GM10248 (cell line): ENCODE results near the gene SRXN1.

ENCODE experiments used
- CTCF ChIA-PET: fragments of 300-600 bp; sonication (Branson Sonifier 250); formaldehyde crosslinking; extraction: SDS; loops from one replicate; lab custom pipeline; 2021; ENCODE audit warnings: antibody characterized with exemption; lab: Yijun Ruan, JAX
- POLR2A ChIA-PET: fragments of 350-650 bp; sonication (Branson Sonifier 250); formaldehyde crosslinking; extraction: SDS; loops from one replicate; lab custom pipeline; 2020; ENCODE audit warnings: antibody characterized with exemption; lab: Yijun Ruan, JAX
- DNase-seq: peaks from one replicate; pipeline ENCODE4 v3.0.0; 2012; ENCODE audit errors: extremely low spot score
- TF ChIP-seq, protein P1 (sequence below): IDR thresholded peaks from 2 replicates; pipeline ENCODE4 v1.5.1; 2012; ENCODE audit warnings: mild to moderate bottlenecking, low read depth; ENCODE audit errors: extremely low read depth, missing control alignments, control extremely low read depth

Gene SRXN1

DNA sequence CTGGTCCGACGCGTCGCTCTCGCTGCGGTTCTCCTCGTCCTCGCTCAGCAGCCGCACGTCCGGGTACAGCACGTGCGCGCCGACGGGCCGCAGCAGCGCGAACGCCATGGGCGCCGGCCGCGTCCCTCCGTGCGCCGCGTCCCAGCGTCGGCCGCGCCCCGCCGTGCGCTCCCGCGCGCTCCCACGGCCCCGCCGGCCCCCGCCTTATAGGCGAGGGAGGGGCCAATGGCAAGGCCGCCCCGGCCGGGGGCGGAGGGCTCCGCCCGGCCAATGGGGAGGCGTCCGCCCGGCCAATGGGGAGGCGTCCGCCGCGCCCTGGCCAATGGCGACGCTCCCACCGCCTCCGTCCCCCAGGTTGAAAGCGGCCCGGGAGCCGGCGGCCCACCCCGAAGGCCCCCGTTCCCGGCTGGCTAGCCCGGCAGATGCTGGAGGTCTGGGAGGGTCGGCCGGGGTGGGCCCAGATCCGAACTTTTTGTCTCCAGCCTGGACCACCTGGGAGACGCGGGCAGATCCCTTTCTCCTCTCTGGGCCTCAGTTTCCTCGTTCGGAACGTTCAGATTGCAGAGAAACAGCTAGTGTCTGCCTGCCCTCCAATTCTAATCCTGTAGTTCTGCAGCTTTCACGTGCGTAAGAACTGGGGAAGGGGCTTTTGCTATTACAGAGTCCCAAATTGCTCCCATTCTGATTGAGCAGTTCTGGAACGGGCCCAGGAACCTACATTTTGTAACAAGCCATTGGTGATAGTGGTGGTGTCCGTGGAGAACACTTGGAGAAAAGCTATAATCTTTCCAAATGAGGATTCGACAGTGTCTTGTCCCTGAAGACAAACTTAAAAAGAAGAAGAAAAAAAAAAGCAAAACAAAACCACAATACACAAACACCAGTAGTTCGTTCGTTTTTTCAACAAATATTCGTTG, 42.6 kb downstream of the SRXN1 start, which contains the start of gene TCF15:
Gene TCF15, minus strand, starts transcription at position 180 of the 917 bp plus-strand sequence. Its CDS starts 72 bp downstream, at position 108.
- ChIA-PET POLR2A (no interaction called here), CTCF (no interaction called here)
- TF ChIP-seq, protein P1, sequence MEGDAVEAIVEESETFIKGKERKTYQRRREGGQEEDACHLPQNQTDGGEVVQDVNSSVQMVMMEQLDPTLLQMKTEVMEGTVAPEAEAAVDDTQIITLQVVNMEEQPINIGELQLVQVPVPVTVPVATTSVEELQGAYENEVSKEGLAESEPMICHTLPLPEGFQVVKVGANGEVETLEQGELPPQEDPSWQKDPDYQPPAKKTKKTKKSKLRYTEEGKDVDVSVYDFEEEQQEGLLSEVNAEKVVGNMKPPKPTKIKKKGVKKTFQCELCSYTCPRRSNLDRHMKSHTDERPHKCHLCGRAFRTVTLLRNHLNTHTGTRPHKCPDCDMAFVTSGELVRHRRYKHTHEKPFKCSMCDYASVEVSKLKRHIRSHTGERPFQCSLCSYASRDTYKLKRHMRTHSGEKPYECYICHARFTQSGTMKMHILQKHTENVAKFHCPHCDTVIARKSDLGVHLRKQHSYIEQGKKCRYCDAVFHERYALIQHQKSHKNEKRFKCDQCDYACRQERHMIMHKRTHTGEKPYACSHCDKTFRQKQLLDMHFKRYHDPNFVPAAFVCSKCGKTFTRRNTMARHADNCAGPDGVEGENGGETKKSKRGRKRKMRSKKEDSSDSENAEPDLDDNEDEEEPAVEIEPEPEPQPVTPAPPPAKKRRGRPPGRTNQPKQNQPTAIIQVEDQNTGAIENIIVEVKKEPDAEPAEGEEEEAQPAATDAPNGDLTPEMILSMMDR, result no peak
- DNase-seq, result peak; percentile 78

DNA sequence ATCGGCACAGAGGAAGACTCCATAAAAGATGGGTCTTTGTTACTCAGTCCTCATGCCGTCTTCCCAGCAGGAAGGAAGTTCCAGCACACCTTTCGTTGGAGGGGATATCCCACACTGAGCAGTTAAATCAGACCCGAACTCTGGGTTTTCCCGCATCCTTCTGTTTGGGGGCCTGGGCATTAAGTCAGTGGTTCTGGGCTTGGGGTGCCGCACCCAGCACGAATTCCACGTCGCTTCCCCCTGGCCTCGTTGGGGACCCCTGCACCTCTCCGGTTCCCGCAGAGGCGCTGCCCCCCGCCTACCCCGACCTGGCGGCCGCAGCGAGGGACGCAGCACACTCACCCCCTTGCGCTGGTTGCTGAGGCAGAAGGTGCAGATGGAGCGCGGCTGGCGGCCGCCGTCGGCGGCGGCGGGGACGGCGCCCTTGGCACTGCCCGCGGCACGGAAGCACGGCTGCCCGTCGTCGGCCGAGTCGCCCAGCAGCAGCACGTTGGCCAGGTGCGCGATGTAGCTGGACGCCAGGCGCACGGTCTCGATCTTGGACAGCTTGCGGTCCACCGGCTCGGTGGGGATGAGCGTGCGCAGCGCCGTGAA, 43.5 kb downstream of the SRXN1 start:
- DNase-seq, result no peak
- TF ChIP-seq, protein P1, result no peak
- ChIA-PET CTCF (no interaction called here), POLR2A (no interaction called here)

DNA sequence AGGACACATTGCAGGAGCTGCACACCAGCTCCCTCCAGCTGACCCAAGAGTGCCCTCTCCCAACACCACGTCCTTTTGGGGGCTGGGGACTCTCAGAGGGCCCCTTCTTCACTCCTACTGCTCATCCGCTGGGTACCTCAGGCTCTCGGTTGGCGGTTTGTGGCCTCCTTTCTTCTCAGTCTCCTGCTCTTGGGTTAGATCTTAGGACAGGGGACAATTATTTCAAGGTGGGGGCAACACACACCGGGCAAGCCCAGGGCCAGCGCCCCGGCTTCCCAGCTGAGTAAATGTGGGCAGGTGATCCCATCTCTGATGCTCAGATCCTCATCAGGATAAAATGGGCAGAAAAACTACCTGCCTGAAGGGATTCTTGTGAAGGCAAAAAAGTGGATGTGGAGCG, 44.0 kb downstream of the SRXN1 start:
- CTCF ChIA-PET, result interaction anchor here (1.7 kb wide), 1 partner anchor 58 kb away, joined by 3 read pairs; no protein-coding TSS in a partner anchor
- TF ChIP-seq, protein P1, result no peak
- no peak for DNase-seq
- POLR2A ChIA-PET, result no interaction called here

DNA sequence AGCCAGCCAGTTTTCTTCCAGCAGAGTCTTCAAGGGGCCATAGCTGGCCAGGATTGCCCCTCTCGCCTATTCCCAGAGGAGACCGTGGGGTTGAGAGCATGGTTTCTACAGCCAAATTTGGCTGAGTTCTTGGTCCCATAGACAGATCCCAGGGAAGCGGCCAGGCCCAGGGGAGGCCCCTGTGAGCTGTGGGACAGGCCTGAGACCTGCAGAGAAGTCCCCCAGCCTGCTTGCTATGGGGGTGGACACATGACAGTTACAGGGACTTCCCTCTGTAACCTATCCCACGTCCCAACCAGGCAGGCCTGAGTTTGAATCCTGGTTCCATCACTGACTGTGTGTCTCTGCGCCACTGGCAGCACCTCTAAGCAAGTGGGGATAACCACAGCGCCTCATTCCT, 45.5 kb downstream of the SRXN1 start:
- TF ChIP-seq, protein P1, result no peak
- DNase-seq, result no peak
- POLR2A ChIA-PET, result no interaction called here
- CTCF ChIA-PET, result interaction anchor here (0.7 to 2.4 kb wide), 7 partner anchors 8 to 60 kb away, joined by 3 to 8 read pairs (median 6); no protein-coding TSS in a partner anchor

DNA sequence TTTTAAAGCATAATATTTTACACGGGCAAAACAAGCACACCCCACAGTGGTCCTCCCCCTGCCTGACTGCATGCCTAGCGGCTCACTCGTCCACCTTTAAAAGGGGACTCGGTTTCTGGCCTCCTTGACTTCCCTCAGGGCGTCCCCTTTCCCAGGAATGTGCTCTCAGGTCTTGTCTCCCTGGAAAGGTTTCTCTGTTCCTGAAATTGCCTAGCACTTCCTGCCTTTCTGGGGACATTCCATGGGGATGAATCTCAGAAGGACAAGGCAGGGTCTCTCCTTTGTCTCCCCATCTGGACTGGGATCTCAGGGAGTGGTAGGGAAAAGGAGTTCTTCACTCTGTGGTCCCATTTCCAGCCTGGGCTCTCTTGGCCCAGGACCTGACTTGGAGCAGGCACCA, 47.8 kb downstream of the SRXN1 start:
- no peak for DNase-seq
- TF ChIP-seq, protein P1, result no peak
- ChIA-PET CTCF (interaction anchor here (0.8 to 1.1 kb wide), 3 partner anchors 16 to 134 kb away, joined by 3 to 4 read pairs (median 4); no protein-coding TSS in a partner anchor), POLR2A (no interaction called here)

DNA sequence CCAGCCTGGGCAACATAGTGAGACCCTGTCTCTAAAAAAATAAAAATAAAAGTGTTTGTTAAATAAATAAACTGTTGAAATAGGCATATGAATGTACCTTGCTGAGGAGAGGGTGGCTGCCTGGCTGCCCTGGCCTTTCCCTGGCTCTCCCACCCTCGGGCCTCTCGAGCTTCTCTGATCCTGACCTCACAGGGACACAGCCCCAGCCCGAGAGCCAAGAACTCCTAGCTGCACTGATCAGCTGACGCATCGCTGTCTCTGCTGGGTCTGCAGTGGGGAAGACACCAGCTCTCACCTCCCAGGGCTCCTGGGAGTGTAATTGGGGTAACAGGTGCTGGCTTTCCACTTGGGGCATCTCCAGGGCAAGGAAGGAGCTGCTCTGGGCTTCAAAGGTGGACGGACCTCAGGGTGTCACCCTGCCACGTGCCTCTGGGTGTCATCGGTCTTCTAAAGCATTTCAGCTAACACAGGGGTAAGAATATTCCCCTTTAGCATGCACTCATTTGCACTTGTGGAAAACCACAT, 49.8 kb downstream of the SRXN1 start:
- CTCF ChIA-PET, result interaction anchor here (0.8 to 2.0 kb wide), 7 partner anchors 8 to 248 kb away, joined by 3 to 10 read pairs (median 6); no protein-coding TSS in a partner anchor
- no peak for DNase-seq
- POLR2A ChIA-PET, result no interaction called here
- TF ChIP-seq, protein P1, result no peak
